Liver (tissue), 9 donors: ENCODE data around the gene EHBP1. TPM values are rescaled to one million over a fixed set of nuclear protein-coding genes. Genes with fewer than 3 reads are reported as not detected.

Experiments used
- DNase-seq: peaks from one replicate; pipeline ENCODE4 v3.0.0-alpha.2; 2017; ENCODE audit warnings: low spot score
- H3K27ac ChIP-seq, 2 donors: one replicate each; pipeline ENCODE4 v1.7.0; 2013; ENCODE audit warnings: inconsistent platforms in 2 of 2, low read length in 2 of 2, control low read depth in 1 of 2, low read depth in 1 of 2, mild to moderate bottlenecking in 1 of 2
- H3K27me3 ChIP-seq, 4 donors: one replicate each; pipeline versions ENCODE4 v1.6.1 to v1.7.0; 2013; ENCODE audit warnings: low read length in 3 of 4, inconsistent platforms in 1 of 4, mild to moderate bottlenecking in 1 of 4, moderate library complexity in 1 of 4; ENCODE audit not compliant: control insufficient read depth in 4 of 4, insufficient read depth in 4 of 4
- H3K36me3 ChIP-seq, 4 donors: one replicate each; pipeline versions ENCODE4 v1.6.1 to v1.7.0; 2013; ENCODE audit warnings: low read length in 3 of 4, mild to moderate bottlenecking in 3 of 4, low read depth in 1 of 4, moderate library complexity in 1 of 4; ENCODE audit not compliant: control insufficient read depth in 4 of 4, insufficient read depth in 3 of 4
- H3K4me1 ChIP-seq, 4 donors: one replicate each; pipeline versions ENCODE4 v1.6.1 to v1.7.0; 2013; ENCODE audit warnings: low read length in 3 of 4, mild to moderate bottlenecking in 3 of 4, moderate library complexity in 1 of 4; ENCODE audit not compliant: control insufficient read depth in 4 of 4, insufficient read depth in 4 of 4
- H3K4me3 ChIP-seq, 3 donors: one replicate each; pipeline versions ENCODE4 v1.6.1 to v1.7.0; 2013; ENCODE audit warnings: low read length in 3 of 3, control low read depth in 1 of 3, low read depth in 1 of 3, mild to moderate bottlenecking in 1 of 3
- H3K9ac ChIP-seq, 2 donors: one replicate each; pipeline ENCODE4 v1.7.0; 2013; ENCODE audit warnings: low read length in 2 of 2, mild to moderate bottlenecking in 2 of 2, moderate library complexity in 2 of 2, control low read depth in 1 of 2, low read depth in 1 of 2
- H3K9me3 ChIP-seq, 4 donors: one replicate each; pipeline versions ENCODE4 v1.6.1 to v1.7.0; 2013; ENCODE audit warnings: low read length in 3 of 4; ENCODE audit not compliant: control insufficient read depth in 4 of 4
- CTCF ChIP-seq: fragments of 150-350 bp; IDR thresholded peaks from 2 replicates; pipeline ENCODE4 v1.5.1; 2017; ENCODE audit warnings: improper control_type of control experiment, low read depth, low read length; ENCODE audit not compliant: missing input control
- FOXA1 ChIP-seq: IDR thresholded peaks from 2 replicates; pipeline ENCODE4 v1.6.1; 2016; ENCODE audit warnings: antibody characterized with exemption
- FOXA2 ChIP-seq: IDR thresholded peaks from 2 replicates; pipeline ENCODE4 v1.6.1; 2016; ENCODE audit warnings: antibody characterized with exemption
- HNF4A ChIP-seq, 2 donors: conservative IDR thresholded peaks; 2 replicates each; pipeline ENCODE4 v1.6.1; 2016; ENCODE audit warnings: antibody characterized with exemption in 2 of 2, mild to moderate bottlenecking in 2 of 2
- HNF4G ChIP-seq: IDR thresholded peaks from 2 replicates; pipeline ENCODE4 v1.6.1; 2016; ENCODE audit warnings: antibody characterized with exemption
- JUND ChIP-seq, 2 donors: IDR thresholded peaks; 2 replicates each; pipeline ENCODE4 v1.6.1; 2016; ENCODE audit warnings: antibody characterized with exemption in 2 of 2
- REST ChIP-seq: IDR thresholded peaks from 2 replicates; pipeline ENCODE4 v1.6.1; 2016; ENCODE audit warnings: antibody characterized with exemption, mild to moderate bottlenecking
- SP1 ChIP-seq: IDR thresholded peaks from 2 replicates; pipeline ENCODE4 v1.6.1; 2018; ENCODE audit warnings: antibody characterized with exemption, mild to moderate bottlenecking
- YY1 ChIP-seq: IDR thresholded peaks from 2 replicates; pipeline ENCODE4 v1.6.1; 2016; ENCODE audit warnings: antibody characterized with exemption, mild to moderate bottlenecking
- WGBS: extraction: QIAGEN DNeasy Blood & Tissue Kit; methylation state at CpG from one replicate; pipeline ENCODE4 v1.1.7; 2013; 5-methylcytosine and 5-hydroxymethylcytosine counted together
- polyA plus RNA-seq, 2 donors: library from polyadenylated mRNA; stranded (reverse) in 1 of 2; unstranded in 1 of 2; fragments of 200-250 nt in 1 of 2; fragments of >200 nt in 1 of 2; fragmentation: Nextera tagmentation in 1 of 2; extraction: Ambion mirVana in 1 of 2; gene quantifications; one replicate each; pipeline versions ENCODE4 v1.2.1 to v1.2.3, GENCODE V29; 2013 to 2015
- total RNA-seq, 2 donors: library from RNA; depleted of rRNA; stranded (reverse); fragments of >200 nt; gene quantifications; one replicate each; pipeline ENCODE4 v1.2.3, GENCODE V29; 2014
- donor health status: healthy.
- donor health status: healthy.
- donor health status: healthy.
- donor health status: healthy.
- donor health status: healthy.

EHBP1 gene
- total and polyA plus RNA-seq, 4 donors, result 16.6 to 85.8 (median 24.4) TPM

DNA sequence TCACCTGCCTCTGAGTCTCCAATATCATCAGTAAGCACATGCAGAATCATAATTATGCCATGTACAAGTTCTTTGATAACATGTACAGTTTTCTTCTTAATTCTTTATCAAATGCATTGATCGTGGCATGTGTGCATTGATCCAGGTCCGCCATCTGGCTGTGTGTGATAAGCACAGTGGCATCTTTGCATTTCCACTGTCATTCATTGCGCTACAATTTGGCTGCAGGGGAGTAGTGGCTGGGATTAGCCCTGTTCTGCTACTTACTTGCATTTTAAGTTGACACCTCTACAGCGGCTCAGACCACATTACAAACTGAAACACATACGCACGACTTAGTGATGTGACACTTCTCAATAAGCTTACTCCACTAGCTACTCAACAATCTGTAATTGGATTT, 261.5 kb downstream of the EHBP1 start:
- Histone ChIP-seq H3K9me3 (no peaks in the 10 kb centered on the region), H3K9ac (no peak overlapping the region), H3K27me3 (no peaks in the 10 kb centered on the region), H3K36me3 (peaks cover 1 to 18% (median 10%) of the 10 kb centered on the region in 4 donors), H3K27ac (no peak overlapping the region), H3K4me3 (no peak overlapping the region), H3K4me1 (no peaks in the 10 kb centered on the region)
- TF ChIP-seq HNF4A (conservative IDR thresholded peaks at IDR 0.05), result no peak
- TF ChIP-seq REST, result no peak
- no peak for TF ChIP-seq CTCF
- no peak for TF ChIP-seq HNF4G
- TF ChIP-seq YY1, result no peak
- 96% methylated on average over 6 of the region's 6 CpGs for WGBS
- DNase-seq, result peak; percentile 37

GRCh38 chr2:62968168-62968567, 262.7 kb downstream of the EHBP1 start:
- Histone ChIP-seq H3K36me3 (peaks cover 1 to 15% (median 11%) of the 10 kb centered on the region in 4 donors), H3K27me3 (no peaks in the 10 kb centered on the region), H3K4me1 (no peaks in the 10 kb centered on the region), H3K4me3 (no peak overlapping the region), H3K9me3 (no peaks in the 10 kb centered on the region), H3K9ac (no peak overlapping the region), H3K27ac (no peak overlapping the region)
- 96% methylated on average over 1 of the region's 1 CpG for WGBS
- no peak for DNase-seq
- no peak for TF ChIP-seq JUND (IDR thresholded peaks at IDR 0.05)
- TF ChIP-seq REST, result no peak
- no peak for TF ChIP-seq SP1
- TF ChIP-seq FOXA1, result no peak
- no peak for TF ChIP-seq FOXA2
